Measurements from ENCODE around the gene FBN2.
"Not testable (repeated sequence)": the region's sequence is repeated elsewhere in the genome, so short reads cannot be mapped to it uniquely, and the experiment has no call there.

The FBN2 gene

DNA sequence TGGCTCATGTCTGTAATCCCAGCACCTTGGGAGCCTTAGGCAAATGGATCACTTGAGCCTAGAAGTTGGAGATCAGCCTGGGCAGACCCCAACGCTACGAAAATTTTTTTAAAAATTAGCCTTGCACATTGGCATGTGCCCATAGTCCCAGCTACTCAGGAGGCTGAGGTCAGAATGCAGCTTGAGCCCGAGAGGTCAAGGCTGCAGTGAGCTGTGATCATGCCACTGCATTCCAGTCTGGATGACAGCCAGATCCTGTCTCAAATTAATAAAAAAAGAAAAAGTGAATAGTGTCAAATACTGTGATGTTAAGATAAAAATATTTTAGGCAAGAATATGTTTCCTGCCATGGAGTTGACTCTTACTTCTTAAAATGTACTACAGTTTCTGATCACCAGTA is 5.3 kb downstream of the FBN2 start:
- DNase-seq, result no peak

DNA sequence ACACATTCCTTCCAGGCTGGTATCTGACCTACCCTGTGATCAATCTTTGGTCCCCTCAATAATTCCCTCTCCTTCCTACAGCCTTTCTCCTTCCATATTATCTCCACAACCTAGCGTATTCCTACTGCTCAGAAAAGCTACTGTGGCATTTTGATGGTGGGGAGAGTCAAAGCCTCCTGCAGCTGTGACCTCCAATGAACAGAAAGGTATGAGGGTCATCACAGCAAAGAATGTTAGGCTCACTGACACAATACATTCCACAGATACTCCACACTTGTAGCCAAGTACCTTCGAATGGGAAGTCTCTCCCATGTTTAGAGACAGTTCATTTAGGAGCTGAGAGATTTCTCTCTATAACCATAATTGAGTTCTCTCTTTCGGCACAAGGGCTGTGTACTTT is 5.9 kb downstream of the FBN2 start:
- no peak for DNase-seq

DNA sequence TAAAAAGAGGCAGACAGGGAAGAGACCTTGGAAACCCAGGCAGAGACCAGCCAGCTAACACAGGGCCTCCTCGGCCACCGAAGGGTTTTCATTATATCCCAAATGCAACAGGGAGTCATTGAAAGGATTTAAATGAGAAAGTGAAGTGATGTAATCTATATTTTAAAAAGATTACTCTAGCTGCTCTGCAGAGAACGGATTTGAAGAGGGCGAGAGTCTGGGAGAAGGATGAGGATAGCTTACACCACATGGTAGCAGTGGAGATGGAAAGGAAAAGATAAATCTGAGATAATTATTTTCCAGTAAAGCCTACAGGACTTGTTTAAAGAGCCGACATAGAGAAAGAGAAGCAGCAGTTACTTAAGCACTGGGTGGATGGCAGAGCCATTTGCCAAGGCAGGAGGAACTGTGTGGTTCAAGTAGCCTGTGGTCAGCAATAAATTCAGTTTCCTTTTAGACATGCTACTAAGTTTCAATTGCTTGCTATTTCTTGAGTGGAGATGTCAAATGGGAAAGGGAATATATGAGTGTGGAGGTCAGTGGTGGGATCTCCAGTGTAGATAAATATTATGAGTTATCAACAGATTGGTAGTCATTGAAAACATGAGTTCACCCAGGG is 9.3 kb downstream of the FBN2 start:
- DNase-seq, result no peak

DNA sequence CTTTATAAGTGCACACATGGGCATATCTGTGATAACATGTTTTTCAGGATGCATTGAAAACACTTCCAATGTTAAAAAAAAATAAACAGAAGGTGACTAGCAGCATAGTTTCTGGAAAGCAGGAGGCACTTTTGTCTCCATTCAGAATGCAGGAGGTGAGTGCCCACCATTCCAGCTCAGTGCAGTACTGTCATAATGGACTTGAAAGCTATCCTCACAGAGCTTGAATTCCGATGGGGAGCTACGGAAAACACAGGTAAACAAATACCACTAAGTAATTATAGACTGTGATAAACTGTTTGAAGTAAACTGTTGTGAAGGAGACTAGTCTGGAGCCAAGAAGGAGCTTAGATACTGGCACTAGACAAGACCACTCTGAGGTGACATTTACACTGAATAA is 9.9 kb downstream of the FBN2 start:
- no peak for DNase-seq

DNA sequence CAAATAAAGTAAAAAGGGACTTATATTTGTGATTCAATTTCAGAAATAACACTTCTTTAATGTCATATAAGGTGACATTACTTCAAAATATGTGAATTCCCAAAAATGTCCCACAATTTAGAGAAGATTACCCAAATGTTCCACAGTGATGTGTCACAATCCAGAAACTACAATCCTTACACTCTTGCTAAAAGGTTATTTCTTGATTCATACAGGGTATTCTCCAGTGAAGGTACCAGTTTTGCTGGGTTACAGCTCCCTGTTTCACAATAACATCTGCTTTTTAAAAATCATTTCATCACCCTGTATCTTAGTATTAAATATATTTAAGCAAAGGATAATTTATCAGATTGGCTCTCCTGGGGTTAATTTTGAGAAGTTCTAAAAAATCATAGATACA is 11.0 kb downstream of the FBN2 start:
- no peak for DNase-seq

DNA sequence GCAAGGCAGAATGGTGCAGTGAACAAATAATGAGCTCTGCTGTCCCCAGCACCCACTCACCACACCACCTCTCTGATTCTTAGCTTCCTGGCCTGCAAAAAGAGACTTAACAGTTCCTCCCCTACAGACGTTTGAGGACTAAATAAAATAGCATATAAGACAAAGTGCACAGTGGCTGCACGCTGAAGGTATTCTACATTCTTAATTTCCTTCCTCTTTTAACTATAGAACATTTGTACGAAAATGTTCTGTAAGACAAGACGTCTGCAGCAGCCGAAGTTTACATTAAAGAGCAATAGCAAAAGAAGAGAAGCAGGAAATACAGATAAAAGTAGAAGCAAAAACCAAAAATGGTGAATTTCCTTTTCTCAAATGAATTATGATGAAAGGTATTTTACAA is 15.7 kb downstream of the FBN2 start:
- no peak for DNase-seq

DNA sequence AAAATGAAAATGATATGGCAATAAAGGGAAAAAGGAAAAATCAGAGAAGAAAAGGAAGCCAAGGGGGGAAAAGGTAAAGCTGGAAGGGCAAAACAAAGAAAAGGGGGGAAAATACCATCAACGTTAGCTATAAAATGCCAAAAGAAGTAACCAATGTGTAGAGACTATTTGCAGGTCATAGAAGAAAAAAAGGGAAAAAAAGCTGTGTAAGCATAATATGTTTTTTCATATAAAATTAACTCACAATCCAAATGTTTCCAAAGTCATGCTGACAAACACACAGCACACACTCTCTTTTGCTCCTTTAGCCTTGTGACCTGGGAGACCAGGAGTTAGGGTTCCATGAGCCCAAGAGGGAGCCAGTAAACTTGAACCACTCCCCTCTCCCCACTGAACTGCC is 18.2 kb downstream of the FBN2 start:
- no peak for DNase-seq

DNA sequence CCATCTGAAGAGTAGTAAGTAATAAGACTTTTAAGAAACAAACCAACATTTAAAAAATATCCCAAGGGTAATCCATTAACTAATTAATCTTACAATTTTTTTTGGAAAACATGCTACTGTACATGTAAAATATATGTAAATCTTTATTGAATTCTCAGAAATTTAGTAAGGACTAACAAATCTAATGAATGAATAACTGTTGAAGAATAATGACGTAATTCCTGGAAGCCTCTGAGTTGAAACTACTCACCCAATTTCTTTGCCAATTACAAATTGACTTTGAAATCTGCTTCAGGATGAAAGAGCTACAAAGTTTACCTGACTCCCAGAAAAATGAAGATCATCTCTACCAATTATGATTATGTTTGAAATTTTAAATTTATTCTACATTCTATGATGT is 21.1 kb downstream of the FBN2 start:
- DNase-seq, result no peak

DNA sequence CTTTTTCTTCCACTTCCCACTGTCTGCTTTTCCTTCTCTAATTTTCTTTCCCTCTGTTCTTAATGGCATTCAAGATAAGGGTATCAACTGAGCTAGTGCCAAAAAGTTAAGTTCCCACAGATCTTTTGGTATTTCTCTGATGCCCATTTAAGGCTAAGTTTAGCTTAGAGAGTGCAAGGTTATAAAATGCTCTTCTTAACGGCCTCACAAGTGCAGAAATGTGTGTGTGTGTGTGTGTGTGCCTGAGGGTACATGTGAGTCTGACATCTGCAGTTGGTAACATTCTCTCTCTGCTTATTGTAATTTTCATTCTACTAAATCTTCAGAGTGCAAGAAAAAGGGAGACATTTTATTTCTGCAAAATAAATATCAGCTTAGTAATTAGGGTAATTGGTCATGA is 24.2 kb downstream of the FBN2 start:
- DNase-seq, result no peak

DNA sequence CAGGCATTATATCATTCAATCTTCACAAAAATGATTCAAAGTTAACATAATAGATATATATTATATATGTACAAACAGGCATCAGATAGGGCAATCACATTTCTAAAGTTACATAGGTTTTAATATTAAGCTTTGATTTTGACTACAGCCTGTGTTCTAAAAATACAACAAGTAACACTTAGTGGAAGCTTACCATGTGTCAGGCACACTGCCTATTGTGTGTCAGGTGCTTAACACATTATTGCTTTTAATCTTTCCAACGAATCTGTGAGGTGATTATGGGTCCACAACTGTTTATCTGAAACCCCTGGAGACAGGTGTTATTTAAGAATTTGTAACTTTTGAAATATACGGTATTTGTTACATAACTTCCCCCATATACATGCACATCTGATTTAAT is 25.2 kb downstream of the FBN2 start:
- no peak for DNase-seq

DNA sequence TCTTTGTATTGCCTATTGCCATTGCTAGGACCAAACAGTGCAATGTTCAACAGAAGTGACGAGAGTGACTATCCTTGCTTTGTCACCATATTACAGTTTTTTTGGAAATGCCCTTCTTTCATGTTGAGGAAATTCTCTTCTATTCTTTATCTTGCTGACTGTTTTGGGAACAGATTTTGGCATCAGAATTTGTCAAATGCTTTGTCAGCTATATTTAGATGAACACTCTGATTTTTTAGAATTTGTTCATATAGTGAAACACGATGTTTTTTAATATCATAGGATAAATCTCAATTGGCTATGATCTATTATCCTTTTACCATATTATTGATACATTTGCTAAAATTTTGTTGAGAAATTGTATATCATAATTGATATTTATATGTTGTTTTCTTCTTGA is 31.4 kb downstream of the FBN2 start:
- DNase-seq, result no peak

DNA sequence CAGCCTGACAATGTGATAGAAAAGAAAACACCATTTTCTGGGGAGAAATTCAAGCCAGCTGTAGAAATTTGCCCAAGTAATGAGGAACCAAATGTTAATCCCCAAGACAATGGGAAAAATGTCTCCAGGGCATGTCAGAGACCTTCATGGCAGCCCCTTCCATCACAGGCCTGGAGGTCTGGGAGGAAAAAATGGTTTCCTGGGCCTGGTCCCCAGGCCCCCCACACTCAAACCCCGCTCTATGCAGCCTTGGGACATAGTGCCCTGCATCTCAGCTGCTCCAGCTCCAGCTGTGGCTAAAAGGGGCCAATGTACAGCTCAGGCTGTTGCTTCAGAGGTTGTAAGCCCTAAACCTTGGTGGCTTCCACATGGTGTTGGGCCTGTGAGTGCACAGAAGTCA is 34.3 kb downstream of the FBN2 start:
- not testable (repeated sequence) for DNase-seq

DNA sequence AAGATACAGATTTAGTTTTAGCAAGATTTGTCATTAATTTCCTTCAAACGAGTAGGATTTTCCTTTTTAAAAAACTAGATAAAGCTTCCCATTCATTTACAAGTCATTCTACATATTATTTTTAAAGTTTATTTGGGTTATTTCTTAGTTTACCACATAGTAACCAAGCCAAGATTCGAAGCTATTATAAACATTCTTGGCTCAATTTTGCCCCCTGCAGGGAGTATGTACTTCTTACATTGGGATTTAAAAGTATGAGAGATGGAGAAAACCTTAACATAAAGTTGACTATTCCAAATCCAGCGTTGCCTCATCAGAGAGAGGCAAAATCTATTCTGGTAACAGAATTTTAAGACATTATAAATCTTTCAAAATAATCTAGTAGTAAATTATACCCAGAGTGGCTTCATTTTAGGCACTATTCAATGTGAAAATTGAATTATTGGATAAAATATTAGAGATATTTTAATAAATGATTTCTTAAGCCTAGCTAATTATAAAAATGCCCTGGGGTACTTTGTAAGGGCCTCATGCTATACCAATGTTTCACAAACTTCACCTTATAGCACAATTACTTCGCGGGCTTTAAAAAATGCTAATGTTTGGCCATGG is 39.1 kb downstream of the FBN2 start:
- DNase-seq, result peak; percentile 14

DNA sequence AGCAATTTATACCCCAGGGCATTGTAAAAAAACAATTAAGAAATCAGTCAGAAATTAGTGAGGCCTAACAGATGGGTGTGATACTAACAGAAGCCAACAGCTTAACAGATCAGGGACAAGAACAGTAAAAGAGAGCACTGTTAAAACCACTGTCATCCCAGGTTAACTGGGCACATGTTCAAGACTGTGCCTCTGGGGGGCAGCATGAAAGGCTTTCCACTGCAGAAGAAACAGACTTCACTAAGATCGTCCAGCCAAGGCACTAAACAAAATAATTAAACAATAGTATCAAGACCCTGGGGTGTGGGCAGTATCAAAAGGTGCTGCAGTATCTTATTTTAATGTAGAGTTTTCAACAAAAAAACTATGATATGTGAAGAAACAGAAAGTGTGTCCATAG is 43.5 kb downstream of the FBN2 start:
- DNase-seq, result no peak

DNA sequence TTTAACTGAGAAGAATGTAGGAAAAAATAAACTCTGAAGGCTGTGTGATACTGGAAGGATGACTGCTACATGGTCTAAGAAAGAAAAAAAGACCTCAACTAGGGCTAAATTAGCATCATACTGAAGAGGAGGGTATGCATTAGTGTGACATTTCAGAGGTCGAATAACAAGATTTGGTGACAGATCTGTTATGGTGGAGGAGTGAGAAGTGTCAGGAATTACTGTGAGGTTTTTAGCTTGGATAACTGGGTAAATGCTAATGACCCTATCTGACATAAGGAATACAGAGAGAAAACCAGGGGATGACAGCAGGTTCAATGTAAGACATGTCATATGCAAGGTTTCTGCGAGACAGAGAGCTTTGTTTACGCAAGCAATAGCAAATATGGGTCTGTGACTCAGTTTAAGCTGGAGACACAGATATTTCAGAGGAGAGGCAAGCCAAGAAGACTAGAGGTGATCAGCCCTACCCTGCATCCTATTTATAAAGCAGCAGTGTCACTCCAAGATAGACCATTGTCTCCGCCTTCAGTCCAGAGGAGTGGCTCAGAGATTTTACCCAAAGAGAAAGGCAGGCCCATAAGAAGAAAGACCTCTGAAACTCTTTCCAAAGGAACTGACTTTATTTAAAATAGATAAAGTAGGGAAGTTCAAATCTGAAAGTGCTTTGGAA is 44.3 kb downstream of the FBN2 start:
- DNase-seq, result no peak

DNA sequence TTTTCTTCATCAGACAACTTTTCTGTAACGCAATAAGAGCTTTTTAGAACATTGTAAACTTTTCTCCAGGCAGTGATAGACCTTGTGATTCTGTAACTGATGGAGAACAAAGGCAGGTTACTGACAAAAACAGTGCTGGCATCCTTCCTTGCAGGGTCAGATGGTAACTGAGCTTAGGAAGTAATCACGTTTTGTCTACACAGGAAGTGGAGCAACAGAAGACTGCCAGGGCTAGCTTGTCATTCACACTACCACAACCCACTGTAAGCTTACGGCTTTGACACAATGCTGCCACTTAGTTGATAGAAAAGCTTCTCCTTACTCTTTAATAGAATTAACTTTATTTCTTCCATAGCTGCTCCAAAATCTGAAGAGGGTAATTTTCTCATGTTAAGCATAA is 46.8 kb downstream of the FBN2 start:
- no peak for DNase-seq

DNA sequence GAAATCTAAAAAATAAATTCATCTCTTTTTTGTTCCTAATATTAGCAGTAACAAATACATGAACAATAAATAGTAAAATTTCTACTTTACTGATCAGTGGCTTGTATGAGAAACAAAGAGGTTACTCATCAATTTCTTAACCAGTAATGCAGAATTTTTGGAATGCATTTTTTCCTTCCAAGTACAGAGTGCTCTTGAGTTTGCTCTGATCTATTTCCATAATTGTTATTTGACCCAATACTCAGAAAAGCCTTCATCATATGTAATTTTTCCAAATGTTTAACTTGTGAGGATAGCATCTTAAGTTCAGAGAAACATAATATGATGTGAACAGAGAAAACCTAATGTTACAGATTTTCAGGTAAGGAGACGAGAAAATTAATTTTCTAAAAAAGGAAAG is 47.3 kb downstream of the FBN2 start:
- DNase-seq, result no peak

DNA sequence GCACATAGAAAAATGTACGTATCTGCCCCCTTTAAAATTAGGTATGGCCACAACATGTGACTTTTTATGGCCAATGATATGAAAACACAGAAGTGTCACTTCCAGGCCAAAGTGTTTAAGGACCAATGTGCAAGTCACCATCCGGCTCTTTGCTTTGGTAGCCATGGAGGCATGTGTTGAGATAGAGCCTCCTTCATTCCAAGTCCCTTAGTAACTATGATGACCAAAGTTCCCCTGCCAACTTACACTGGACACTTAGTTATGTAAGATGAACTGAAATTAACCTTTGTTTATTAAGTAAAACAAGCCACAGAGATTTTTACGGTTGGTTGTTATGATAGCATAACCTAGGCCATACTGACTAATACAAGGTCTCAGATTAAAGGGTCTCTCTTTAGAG is 51.0 kb downstream of the FBN2 start:
- no peak for DNase-seq

DNA sequence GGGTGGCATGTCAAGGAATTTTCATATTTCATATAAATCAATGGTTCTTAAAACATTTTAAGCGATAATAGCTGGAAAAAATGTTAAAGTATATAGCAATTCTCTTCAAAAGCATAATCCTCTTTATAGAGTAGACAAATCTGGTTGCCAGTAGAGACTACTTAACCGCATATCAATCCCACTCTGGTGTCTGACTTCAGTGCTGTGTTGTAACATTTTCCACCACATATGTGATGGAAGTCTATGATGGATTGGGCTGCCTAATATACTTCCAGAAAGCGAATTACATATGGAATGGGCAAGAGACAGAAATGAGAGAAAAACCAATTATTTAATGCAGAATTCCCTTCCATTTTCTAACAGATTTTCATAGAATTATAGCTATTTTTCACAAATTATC is 54.3 kb downstream of the FBN2 start:
- DNase-seq, result no peak

DNA sequence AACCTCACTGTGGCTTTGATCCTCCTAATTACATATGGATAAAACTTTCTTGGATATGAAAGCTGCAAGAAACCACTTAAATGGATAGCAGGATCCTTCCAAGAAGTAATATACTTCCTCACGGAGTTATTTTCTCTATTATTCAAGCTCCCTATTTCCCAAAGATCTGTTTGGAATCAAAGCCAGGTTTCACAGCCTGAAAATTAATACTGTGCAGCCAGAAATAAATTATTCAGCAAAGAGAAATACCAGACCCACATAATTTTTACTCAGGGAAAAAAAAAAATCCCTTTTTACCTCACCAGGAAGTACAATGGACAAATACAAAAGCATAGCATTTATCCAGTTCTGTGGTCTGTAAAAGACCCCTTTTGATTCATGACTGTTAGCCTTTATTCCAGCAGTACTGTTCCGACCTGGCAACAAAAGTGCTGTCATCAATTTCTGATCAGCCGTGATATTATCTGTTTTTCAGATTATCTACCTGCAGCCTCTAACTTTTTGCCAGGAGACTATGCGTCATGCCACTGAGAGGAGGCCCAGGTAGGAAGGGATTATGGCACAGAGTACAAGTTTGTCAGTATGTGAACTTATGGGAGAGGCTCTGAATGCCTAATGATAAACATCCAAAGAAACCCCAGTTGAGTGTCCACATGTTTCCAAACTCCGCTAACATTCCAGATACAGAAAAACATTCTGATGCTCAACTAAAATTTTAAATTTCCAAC is 57.0 kb downstream of the FBN2 start:
- DNase-seq, result no peak

DNA sequence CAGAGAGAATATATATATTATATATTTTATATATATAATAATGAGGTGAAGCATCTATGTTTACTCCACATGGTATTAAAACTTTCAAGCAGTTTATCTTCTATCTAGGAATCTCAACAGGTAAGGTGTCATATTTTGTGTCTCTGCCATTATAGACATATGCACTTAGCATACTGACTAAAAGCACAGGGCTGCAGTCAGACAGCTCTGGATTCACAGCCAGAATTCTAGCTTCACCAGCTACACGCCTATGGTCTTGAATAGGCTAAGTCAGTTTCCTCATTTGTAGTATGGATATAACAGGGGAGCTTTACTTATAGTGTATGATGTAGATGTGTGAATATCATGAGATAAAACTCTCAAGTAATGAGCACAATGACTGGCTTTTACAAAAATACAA is 57.9 kb downstream of the FBN2 start:
- no peak for DNase-seq

DNA sequence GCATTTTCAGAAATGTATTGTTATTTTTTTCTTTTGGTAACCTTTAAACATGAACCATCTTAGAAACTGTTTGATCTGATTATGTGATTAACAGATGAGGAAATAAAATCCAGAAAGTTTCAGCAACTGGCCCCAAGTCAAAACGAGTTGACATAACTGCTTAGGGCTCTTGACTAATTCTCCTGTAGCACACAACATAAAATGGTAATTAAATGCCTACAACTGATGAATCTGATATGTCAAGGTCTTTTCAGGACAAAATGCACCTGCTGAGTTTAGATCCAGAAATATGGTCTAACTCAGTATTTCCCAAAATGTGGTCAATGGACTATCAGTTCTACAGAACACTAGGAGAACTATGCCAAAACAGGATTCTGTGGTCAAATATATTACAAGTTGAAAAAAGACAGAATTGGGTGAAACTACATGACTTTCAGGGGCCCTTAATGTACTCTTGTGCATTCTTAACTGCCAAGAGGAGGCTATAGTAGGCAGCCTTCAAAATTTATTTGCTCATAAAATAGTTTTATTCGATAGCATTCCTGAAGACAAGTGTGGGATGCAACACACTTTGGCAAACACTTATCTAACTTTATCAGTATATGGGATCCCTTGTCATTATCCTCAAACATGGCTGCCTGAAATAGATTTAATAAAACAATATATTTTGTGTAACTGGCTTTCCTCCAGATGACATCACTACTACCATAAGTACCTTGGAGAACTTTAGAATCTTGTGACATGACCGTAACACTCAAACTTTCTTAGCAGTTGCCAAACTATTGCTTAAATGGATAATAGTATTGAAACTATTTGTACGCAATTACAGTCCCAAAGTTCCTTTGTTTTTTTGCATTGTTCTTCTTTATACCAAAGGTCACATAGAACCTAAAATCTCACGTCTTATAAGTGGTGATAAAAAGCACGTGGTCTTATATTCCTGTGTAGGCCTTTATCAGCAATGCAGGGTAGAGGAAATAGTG is 59.4 kb downstream of the FBN2 start:
- DNase-seq, result no peak

DNA sequence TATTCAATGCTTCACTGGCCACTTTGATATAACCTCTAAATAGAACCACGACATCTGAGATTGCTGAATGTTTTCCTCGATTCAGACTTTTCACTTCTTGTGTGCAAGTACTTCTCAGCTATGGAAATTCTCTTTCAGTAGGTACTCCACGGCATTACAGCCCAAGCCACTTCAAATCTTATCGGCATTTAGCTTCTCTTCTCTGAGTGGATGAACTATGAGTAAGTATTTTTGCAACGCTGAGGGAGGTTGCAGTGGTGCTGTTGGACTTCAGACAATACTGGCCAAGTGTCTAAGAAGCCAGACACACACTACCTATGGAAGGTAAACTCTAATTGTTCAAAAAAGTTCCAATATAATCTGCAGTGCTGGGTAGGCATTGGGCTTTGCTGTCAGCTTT is 60.1 kb downstream of the FBN2 start:
- DNase-seq, result no peak
